ENCODE results near the gene STAT4. TPM values are rescaled to one million over a fixed set of nuclear protein-coding genes. Genes with fewer than 3 reads are reported as not detected.

The STAT4 gene
- total RNA-seq, 4 donors from 2014 or later: 1.0 to 6.6 (median 4.4) TPM

- no peak overlapping the region for H3K4me3 ChIP-seq (replicated peaks in 1 of 3)
- H3K9me3 ChIP-seq: no peaks in the 10 kb centered on the region
- intact Hi-C loops (cut with DNase I): no loop called here
- WGBS, 2 donors: 95% methylated on average over 3 of the region's 3 CpGs
- H3K27ac ChIP-seq: no peak overlapping the region
- H3K4me1 ChIP-seq: no peaks in the 10 kb centered on the region
- TF ChIP-seq POLR2A (IDR thresholded peaks at IDR 0.05) (no peak), CTCF (IDR thresholded peaks at IDR 0.05) (no peak)
- DNase-seq: no peak
- peaks cover 66 to 68% of the 10 kb centered on the region in 2 donors for H3K36me3 ChIP-seq
- H3K27me3 ChIP-seq: no peaks in the 10 kb centered on the region
These were observed 149.2 kb downstream of the STAT4 start for GRCh38 chr2:191001624-191002023.

- H3K4me1 ChIP-seq: no peaks in the 10 kb centered on the region
- H3K4me3 ChIP-seq (replicated peaks in 1 of 3): no peak overlapping the region
- WGBS, 2 donors: 59 to 72% methylated on average over 2 of the region's 2 CpGs
- H3K27ac ChIP-seq: no peak overlapping the region
- no peaks in the 10 kb centered on the region for H3K27me3 ChIP-seq
- DNase-seq: no peak
- no peaks in the 10 kb centered on the region for H3K9me3 ChIP-seq
- H3K36me3 ChIP-seq: peaks cover 62 to 68% of the 10 kb centered on the region in 2 donors
- TF ChIP-seq POLR2A (IDR thresholded peaks at IDR 0.05) (no peak), CTCF (IDR thresholded peaks at IDR 0.05) (no peak)
- intact Hi-C loops (cut with DNase I): no loop called here
These were observed 149.8 kb downstream of the STAT4 start for GRCh38 chr2:191001032-191001431.

- TF ChIP-seq POLR2A (IDR thresholded peaks at IDR 0.05): no peak
- no peak for TF ChIP-seq CTCF (IDR thresholded peaks at IDR 0.05)
- intact Hi-C loops (cut with DNase I): no loop called here
- no peaks in the 10 kb centered on the region for H3K9me3 ChIP-seq
- WGBS, 2 donors: 88% methylated on average over 9 of the region's 9 CpGs
- H3K4me3 ChIP-seq (replicated peaks in 1 of 3): no peak overlapping the region
- no peaks in the 10 kb centered on the region for H3K4me1 ChIP-seq
- peaks cover 60 to 70% of the 10 kb centered on the region in 2 donors for H3K36me3 ChIP-seq
- H3K27me3 ChIP-seq: no peaks in the 10 kb centered on the region
- H3K27ac ChIP-seq: no peak overlapping the region
- no peak for DNase-seq
These were observed 150.7 kb downstream of the STAT4 start for GRCh38 chr2:190999949-191000665.

GRCh38 chr2:190999058-190999457 lies 151.7 kb downstream of the STAT4 start:
- Histone ChIP-seq H3K36me3 (peaks cover 67 to 76% of the 10 kb centered on the region in 2 donors), H3K4me3 (replicated peaks in 1 of 3) (no peak overlapping the region), H3K4me1 (no peaks in the 10 kb centered on the region), H3K27me3 (no peaks in the 10 kb centered on the region), H3K27ac (no peak overlapping the region), H3K9me3 (no peaks in the 10 kb centered on the region)
- TF ChIP-seq POLR2A (IDR thresholded peaks at IDR 0.05) (no peak), CTCF (IDR thresholded peaks at IDR 0.05) (no peak)
- DNase-seq: no peak
- WGBS, 2 donors: 92 to 94% methylated on average over 7 of the region's 7 CpGs
- intact Hi-C loops (cut with DNase I): no loop called here

- no peak overlapping the region for H3K27ac ChIP-seq
- no peak overlapping the region for H3K4me3 ChIP-seq (replicated peaks in 1 of 3)
- 85 to 95% methylated on average over 8 of the region's 8 CpGs for WGBS, 2 donors
- no peaks in the 10 kb centered on the region for H3K27me3 ChIP-seq
- intact Hi-C loops (cut with DNase I): no loop called here
- no peaks in the 10 kb centered on the region for H3K4me1 ChIP-seq
- TF ChIP-seq CTCF (IDR thresholded peaks at IDR 0.05) (no peak), POLR2A (IDR thresholded peaks at IDR 0.05) (no peak)
- no peak for DNase-seq
- H3K36me3 ChIP-seq: peaks cover 66 to 74% of the 10 kb centered on the region in 2 donors
- H3K9me3 ChIP-seq: no peaks in the 10 kb centered on the region
These were observed 153.2 kb downstream of the STAT4 start for GRCh38 chr2:190997526-190998113.

Data from thyroid gland (tissue), 4 donors.